HG02981 (cell line): ENCODE measurements around the gene ATP1B2.
A peak's percentile ranks its signal among the peaks of the same experiment; 100 is the strongest.
"Not testable (repeated sequence)": the region's sequence is repeated elsewhere in the genome, so short reads cannot be mapped to it uniquely, and the experiment has no call there.

Experiments used
- ATAC-seq: cut with Tn5 transposase; IDR thresholded peaks from one replicate; pipeline ENCODE4 v1.9.1; 2021; ENCODE audit warnings: mild to moderate bottlenecking, moderate library complexity; ENCODE audit not compliant: unreplicated experiment

Gene ATP1B2

GRCh38 chr17:7650509-7651096, at the start of gene ATP1B2:
Gene ATP1B2 (plus strand): TSS chr17:7650926. CDS start chr17:7651519, 593 bp downstream.
- ATAC-seq: no peak

- ATAC-seq: no peak
Observed at GRCh38 chr17:7606280-7606679, 44.4 kb upstream of the ATP1B2 start.

- ATAC-seq: no peak
Observed at GRCh38 chr17:7610641-7611040, 40.1 kb upstream of the ATP1B2 start.

DNA sequence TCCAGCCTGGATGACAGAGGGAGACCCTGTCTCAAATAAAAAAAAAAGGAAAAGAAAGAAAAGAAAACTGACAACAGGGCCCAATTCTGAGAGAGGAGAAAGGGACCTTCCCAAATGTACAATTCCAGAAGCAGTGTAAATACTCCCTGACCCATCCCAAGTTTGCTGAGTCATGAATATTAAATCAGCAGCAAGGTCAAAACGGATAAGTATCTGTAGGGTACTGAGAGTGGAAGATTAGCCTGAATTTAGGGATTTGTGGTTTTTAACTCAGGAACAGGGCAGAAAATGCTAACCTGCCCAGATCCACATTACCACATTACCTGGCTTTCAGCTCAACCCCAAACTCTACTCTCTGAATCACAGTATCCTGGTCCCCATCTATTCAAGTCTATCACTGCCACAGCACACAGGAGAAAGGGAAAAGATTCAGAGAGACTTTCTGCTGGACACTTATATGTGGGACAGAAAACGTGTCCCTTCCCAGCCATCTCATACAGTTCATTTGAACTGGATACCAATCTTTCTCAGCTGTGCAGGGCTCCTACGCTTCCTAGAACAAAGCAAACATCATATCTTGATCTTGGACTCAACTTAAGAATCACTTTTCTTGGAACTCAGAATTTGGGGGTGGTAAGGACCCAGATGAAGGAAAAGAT, 39.0 kb upstream of the ATP1B2 start:
- ATAC-seq: no peak

- no peak for ATAC-seq
Observed at GRCh38 chr17:7612294-7612640, 38.5 kb upstream of the ATP1B2 start.

GRCh38 chr17:7613769-7614424, 36.8 kb upstream of the ATP1B2 start:
- no peak for ATAC-seq

GRCh38 chr17:7614425-7615264, 36.1 kb upstream of the ATP1B2 start, which contains the start of gene FXR2:
Gene FXR2 (minus strand): TSS chr17:7614897. CDS start chr17:7614532, 365 bp downstream.
- peak; percentile 85 for ATAC-seq

- ATAC-seq: no peak
Observed at GRCh38 chr17:7615265-7615747, 35.4 kb upstream of the ATP1B2 start.

DNA sequence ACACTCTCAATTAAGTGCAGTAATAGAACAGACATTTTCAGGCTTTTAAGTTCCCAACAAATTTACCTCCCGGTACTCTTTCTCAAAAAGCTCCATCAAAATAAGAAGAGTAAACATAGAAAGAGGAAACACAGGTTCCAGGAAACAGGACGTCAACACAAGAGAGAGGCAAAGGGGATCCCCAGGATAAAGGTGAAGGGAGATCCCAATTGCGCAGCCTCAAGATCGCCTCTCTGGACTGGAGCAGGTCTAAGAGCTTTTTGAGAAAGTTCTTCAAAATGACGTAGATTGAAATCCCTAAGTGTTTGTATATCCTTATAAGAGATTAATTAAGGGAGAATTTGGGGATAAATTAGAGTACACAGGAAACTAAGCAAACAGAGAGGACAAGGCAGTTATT, 32.1 kb upstream of the ATP1B2 start:
- ATAC-seq: no peak

GRCh38 chr17:7620835-7621234, 29.9 kb upstream of the ATP1B2 start:
- no peak for ATAC-seq

- no peak for ATAC-seq
Observed at GRCh38 chr17:7623661-7624060, 27.1 kb upstream of the ATP1B2 start.

- not testable (repeated sequence) for ATAC-seq
Observed at GRCh38 chr17:7625749-7626148, 25.0 kb upstream of the ATP1B2 start.

- no peak for ATAC-seq
Observed at GRCh38 chr17:7626307-7626706, 24.4 kb upstream of the ATP1B2 start.

- no peak for ATAC-seq
Observed at GRCh38 chr17:7626956-7627249, 23.8 kb upstream of the ATP1B2 start.

GRCh38 chr17:7627250-7628121, 23.2 kb upstream of the ATP1B2 start, which contains the start of gene SAT2:
Gene SAT2 (minus strand): TSS chr17:7627821. CDS start chr17:7627635, 186 bp downstream.
- ATAC-seq: peak; percentile 87

DNA sequence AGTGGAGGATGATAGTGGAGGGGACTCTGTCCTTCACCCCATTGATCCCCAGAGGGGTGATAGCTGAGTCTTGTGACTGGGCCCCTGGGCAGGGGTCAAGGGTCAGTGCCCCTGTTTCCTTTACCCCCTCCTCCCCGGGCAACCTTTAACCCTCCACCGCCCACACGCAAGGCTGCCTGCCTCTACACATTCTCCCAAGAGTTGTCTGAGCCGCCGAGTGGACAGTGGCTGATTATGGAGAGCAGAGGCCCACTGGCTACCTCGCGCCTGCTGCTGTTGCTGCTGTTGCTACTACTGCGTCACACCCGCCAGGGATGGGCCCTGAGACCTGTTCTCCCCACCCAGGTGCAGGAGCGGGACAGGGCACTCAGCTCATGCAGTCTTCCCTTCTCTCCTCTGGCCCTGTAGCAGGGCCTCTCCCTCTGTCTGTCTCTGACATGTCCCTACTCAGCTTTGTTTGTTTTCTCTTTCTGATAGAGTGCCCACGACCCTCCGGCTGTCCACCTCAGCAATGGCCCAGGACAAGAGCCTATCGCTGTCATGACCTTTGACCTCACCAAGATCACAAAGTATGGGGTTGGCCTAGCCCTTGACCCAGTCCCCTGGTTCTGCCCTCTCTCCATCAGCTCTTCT, 20.7 kb upstream of the ATP1B2 start, which contains the start of gene SHBG:
Gene SHBG (plus strand): TSS at position 197 of the 633 bp plus-strand sequence. CDS start 38 bp downstream, at position 235.
- ATAC-seq: no peak

DNA sequence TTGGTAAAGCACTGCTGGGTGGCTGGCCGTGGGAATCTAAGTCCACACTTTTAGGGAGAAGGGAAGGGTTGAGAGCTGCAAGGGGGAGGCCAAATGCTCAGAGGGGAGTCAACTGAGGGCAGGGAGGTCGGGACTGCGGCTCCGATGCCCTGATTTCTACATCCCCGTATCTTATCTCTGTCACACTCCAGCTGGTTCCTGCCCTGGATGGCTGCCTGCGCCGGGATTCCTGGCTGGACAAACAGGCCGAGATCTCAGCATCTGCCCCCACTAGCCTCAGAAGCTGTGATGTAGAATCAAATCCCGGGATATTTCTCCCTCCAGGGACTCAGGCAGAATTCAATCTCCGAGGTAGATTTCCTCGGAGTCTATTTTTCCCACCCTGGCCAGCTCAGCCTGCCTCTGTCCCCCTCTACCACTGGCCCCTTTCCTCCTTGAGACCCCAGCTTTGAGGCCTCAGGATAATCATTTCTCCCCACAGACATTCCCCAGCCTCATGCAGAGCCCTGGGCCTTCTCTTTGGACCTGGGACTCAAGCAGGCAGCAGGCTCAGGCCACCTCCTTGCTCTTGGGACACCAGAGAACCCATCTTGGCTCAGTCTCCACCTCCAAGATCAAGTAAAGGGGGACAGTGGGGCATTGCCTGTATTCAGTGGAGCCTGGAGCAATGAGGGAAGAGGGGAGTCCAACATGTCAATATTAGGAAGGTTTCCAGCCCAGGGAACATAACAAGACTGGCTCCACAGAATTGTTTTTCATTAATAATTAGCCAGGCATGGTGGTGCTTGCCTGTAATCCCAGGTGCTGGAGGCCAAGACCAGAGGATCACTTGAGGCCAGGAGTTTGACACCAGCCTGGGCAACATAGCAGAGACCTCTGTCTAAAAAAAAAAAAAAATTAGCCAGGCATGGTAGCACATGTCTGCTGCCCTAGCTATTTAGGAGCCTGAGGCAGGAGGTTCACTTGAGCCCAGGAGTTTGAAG, 19.0 kb upstream of the ATP1B2 start:
- no peak for ATAC-seq

- no peak for ATAC-seq
Observed at GRCh38 chr17:7632492-7632894, 18.2 kb upstream of the ATP1B2 start.

DNA sequence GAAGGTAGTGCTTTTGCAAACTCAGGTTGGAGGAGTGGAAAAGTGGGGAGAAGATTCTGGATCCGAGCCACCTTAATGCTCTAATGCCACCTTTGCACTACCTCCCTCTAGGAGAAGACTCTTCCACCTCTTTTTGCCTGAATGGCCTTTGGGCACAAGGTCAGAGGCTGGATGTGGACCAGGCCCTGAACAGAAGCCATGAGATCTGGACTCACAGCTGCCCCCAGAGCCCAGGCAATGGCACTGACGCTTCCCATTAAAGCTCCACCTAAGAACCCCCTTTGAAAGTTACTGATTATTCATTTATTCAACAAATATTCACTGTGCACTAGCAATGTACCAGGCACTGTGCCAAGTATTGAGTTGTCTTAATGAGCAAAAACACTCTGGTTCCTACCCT, 17.6 kb upstream of the ATP1B2 start:
- no peak for ATAC-seq
